ENCODE results near the gene AKAIN1. TPM values are rescaled to one million over a fixed set of nuclear protein-coding genes. Genes with fewer than 3 reads are reported as not detected.

Gene AKAIN1
- total and polyA plus RNA-seq, 2 of the 4 experiments (the other 2 are of a cell fraction): not detected

DNA sequence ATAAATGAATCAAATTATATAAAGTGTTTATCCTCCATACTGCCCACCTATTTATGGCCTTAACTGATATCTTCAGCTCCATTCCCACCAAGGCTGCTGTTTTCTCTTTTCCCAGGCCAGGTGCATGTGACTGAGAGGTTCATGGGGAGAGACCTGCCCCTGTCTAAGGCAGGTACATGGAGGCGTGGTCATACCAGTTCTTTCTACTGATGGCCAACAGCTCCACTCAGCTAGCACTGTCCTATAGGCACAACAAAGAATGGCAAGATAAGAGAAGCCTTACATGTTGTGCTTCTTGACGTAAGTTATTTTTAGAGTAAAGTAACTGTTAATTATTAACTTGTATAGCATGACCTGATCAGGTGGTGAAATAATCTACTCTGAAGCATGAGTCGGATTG lies 16.8 kb downstream of the AKAIN1 start:
- intact Hi-C loops (cut with micrococcal nuclease): no loop called here
- dilution Hi-C loops (cut with HindIII; ENCODE audit: low sequenced_read_pairs, unreplicated experiment): no loop called here
- CTCF ChIA-PET: no interaction called here

More for the DNA sequence above, 16.8 kb downstream of the AKAIN1 start:
- DNase-seq: no peak
- no peak overlapping the region for H3K14ac ChIP-seq (replicated peaks; ENCODE audit: low read depth, low read length)
- H2AK5ac ChIP-seq (ENCODE audit: low read depth, low read length): no peak overlapping the region
- no peaks in the 10 kb centered on the region for H4K20me1 ChIP-seq (ENCODE audit: insufficient read depth, low read length)
- no peak overlapping the region for H2BK120ac ChIP-seq (ENCODE audit: low read depth, low read length)
- H3K56ac ChIP-seq (ENCODE audit: extremely low read depth, insufficient read depth, low read length): no peak overlapping the region
- H3K27me3 ChIP-seq (ENCODE audit: control insufficient read depth, insufficient read depth, low read length): no peaks in the 10 kb centered on the region
- no peak overlapping the region for H2BK5ac ChIP-seq (ENCODE audit: low read depth, low read length, poor library complexity, severe bottlenecking)
- no peak overlapping the region for H2AFZ ChIP-seq (replicated peaks; ENCODE audit: low read length, poor library complexity)
- no peaks in the 10 kb centered on the region for H3K9me1 ChIP-seq (ENCODE audit: insufficient read depth, low read length)
- H3K4me3 ChIP-seq (ENCODE audit: insufficient read depth, low read depth, low read length): no peak overlapping the region
- H4K8ac ChIP-seq (ENCODE audit: low read depth in 2 of 2, low read length in 2 of 2): no peak overlapping the region
- POLR2A ChIA-PET (ENCODE audit: unreplicated experiment): no interaction called here
- H4K5ac ChIP-seq (ENCODE audit: low read depth, low read length): no peak overlapping the region
- no peaks in the 10 kb centered on the region for H3K9me3 ChIP-seq (ENCODE audit: control insufficient read depth, insufficient read depth, low read length)
- H3K23ac ChIP-seq (ENCODE audit: low read depth, low read length): no peak overlapping the region
- in situ Hi-C loops (cut with MboI; ENCODE audit: low sequenced_read_pairs): no loop called here
- no peak overlapping the region for H3K18ac ChIP-seq (ENCODE audit: low read depth, low read length)
- BruUV-seq (replicated peaks): no TSS peak
- H4K91ac ChIP-seq (ENCODE audit: insufficient read depth, low read depth, low read length): no peak overlapping the region
- no peaks in the 10 kb centered on the region for H3K36me3 ChIP-seq (ENCODE audit: control insufficient read depth, insufficient read depth, low read length)
- WGBS, 2 experiments (ENCODE audit: extremely low coverage in 2 of 2, insufficient read length in 1 of 2): no CpG with 5 or more reads among the region's 3 CpGs
- TF ChIP-seq MAFK (IDR thresholded peaks at IDR 0.05; ENCODE audit: low read depth, low read length): no peak
- TF ChIP-seq BHLHE40 (IDR thresholded peaks at IDR 0.05; ENCODE audit: low read depth, low read length): no peak
- TF ChIP-seq CHD1 (IDR thresholded peaks at IDR 0.05; ENCODE audit: low read depth, low read length): no peak
- TF ChIP-seq CEBPB (IDR thresholded peaks at IDR 0.05; ENCODE audit: low read depth, low read length): no peak
- no peak for TF ChIP-seq SMC3 (IDR thresholded peaks at IDR 0.05; ENCODE audit: low read depth, low read length)
- no peak overlapping the region for H2AK9ac ChIP-seq (replicated peaks; ENCODE audit: low read depth, low read length, poor library complexity)
- H2BK20ac ChIP-seq (ENCODE audit: low read depth, low read length): no peak overlapping the region
- H3K4me1 ChIP-seq (ENCODE audit: control insufficient read depth, insufficient read depth, low read length): no peaks in the 10 kb centered on the region
- no peak overlapping the region for H3K4me2 ChIP-seq (ENCODE audit: low read depth, low read length)
- no peak overlapping the region for H2BK15ac ChIP-seq (ENCODE audit: low read depth, low read length)
- ATAC-seq (ENCODE audit: low read depth): no peak
- no peak overlapping the region for H3K9ac ChIP-seq (ENCODE audit: low read depth, low read length)
- no peak overlapping the region for H3K27ac ChIP-seq (ENCODE audit: insufficient read depth, low read length)
- H3K4ac ChIP-seq (ENCODE audit: low read depth, low read length): no peak overlapping the region
- no peaks in the 10 kb centered on the region for H3K79me1 ChIP-seq (ENCODE audit: low read depth in 1 of 2, low read length in 2 of 2)

All from IMR-90 (cell line).